Tibial artery (tissue), 4 donors: ENCODE measurements around the gene SEC61B.

Experiments
- DNase-seq, 2 donors: peaks; one replicate each; pipeline ENCODE4 v3.0.0-alpha.2; 2019
- H3K27ac ChIP-seq, 2 donors: fragments of 200-600 bp; sonication (generic) in 1 of 2; 1 replicate in 1 of 2; 2 replicates in 1 of 2; pipeline ENCODE4 v1.5.1; 2018 to 2019; ENCODE audit warnings: mild to moderate bottlenecking in 1 of 2
- H3K27me3 ChIP-seq, 2 donors: fragments of 200-600 bp; sonication (generic) in 1 of 2; one replicate each; pipeline versions ENCODE4 v1.5.1 to v1.6.0; 2016 to 2019
- H3K36me3 ChIP-seq, 3 donors: fragments of 200-600 bp; sonication (generic) in 2 of 3; one replicate each; pipeline ENCODE4 v1.5.1; 2016 to 2019; ENCODE audit warnings: mild to moderate bottlenecking in 2 of 3
- H3K4me1 ChIP-seq, 4 donors: fragments of 200-600 bp; sonication (generic) in 2 of 4; 1 replicate in 3 of 4; 2 replicates in 1 of 4; pipeline ENCODE4 v1.5.1; 2016 to 2019
- H3K4me3 ChIP-seq, 2 donors: fragments of 200-600 bp; sonication (generic) in 1 of 2; 1 replicate in 1 of 2; 2 replicates in 1 of 2; pipeline ENCODE4 v1.5.1; 2018 to 2019; ENCODE audit warnings: mild to moderate bottlenecking in 2 of 2
- H3K9me3 ChIP-seq, 3 donors: fragments of 200-600 bp; sonication (generic) in 1 of 3; one replicate each; pipeline ENCODE4 v1.5.1; 2016 to 2019
- CTCF ChIP-seq, 2 experiments: fragments of 200-600 bp in 1 of 2; fragments of 450-650 bp in 1 of 2; IDR thresholded peaks; one replicate each; pipeline ENCODE4 v1.5.1; 2017 to 2019; ENCODE audit warnings: antibody characterized with exemption in 2 of 2, mild to moderate bottlenecking in 1 of 2, moderate library complexity in 1 of 2
- intact Hi-C: fragments of 100-400 bp; cut with DNase I; formaldehyde crosslinking; loops from one replicate; pipeline ENCODE4 v1.15.0; 2023; ENCODE audit warnings: low total_unique reads

SEC61B gene

GRCh38 chr9:99201603-99202002 lies 20.5 kb upstream of the SEC61B start:
- H3K36me3 ChIP-seq: no peaks in the 10 kb centered on the region
- no peaks in the 10 kb centered on the region for H3K9me3 ChIP-seq
- no peaks in the 10 kb centered on the region for H3K4me1 ChIP-seq
- no peak for DNase-seq
- H3K27ac ChIP-seq: no peak overlapping the region
- intact Hi-C loops: no loop called here
- H3K27me3 ChIP-seq: no peaks in the 10 kb centered on the region
- H3K4me3 ChIP-seq: no peak overlapping the region
- no peak for TF ChIP-seq CTCF (IDR thresholded peaks at IDR 0.05)

GRCh38 chr9:99210572-99210971 lies 11.5 kb upstream of the SEC61B start:
- H3K27ac ChIP-seq: no peak overlapping the region
- peaks cover 0 to 11% (median 5%) of the 10 kb centered on the region in 3 donors for H3K36me3 ChIP-seq
- H3K27me3 ChIP-seq: no peaks in the 10 kb centered on the region
- no peak for DNase-seq
- no peaks in the 10 kb centered on the region for H3K9me3 ChIP-seq
- H3K4me1 ChIP-seq: no peaks in the 10 kb centered on the region
- no peak for TF ChIP-seq CTCF (IDR thresholded peaks at IDR 0.05)
- no peak overlapping the region for H3K4me3 ChIP-seq
- intact Hi-C loops: no loop called here

- Histone ChIP-seq H3K27ac (no peak overlapping the region), H3K4me3 (no peak overlapping the region), H3K4me1 (no peaks in the 10 kb centered on the region), H3K36me3 (peaks cover 0 to 11% (median 5%) of the 10 kb centered on the region in 3 donors), H3K9me3 (no peaks in the 10 kb centered on the region), H3K27me3 (no peaks in the 10 kb centered on the region)
- intact Hi-C loops: no loop called here
- no peak for DNase-seq
- no peak for TF ChIP-seq CTCF (IDR thresholded peaks at IDR 0.05)
These were observed 10.3 kb upstream of the SEC61B start for GRCh38 chr9:99211746-99212145.

- peaks cover 5 to 16% (median 6%) of the 10 kb centered on the region in 3 donors for H3K36me3 ChIP-seq
- no peaks in the 10 kb centered on the region for H3K9me3 ChIP-seq
- H3K27me3 ChIP-seq: no peaks in the 10 kb centered on the region
- DNase-seq: no peak
- no peak for TF ChIP-seq CTCF (IDR thresholded peaks at IDR 0.05)
- H3K4me3 ChIP-seq: no peak overlapping the region
- H3K4me1 ChIP-seq: no peaks in the 10 kb centered on the region
- intact Hi-C loops: no loop called here
- no peak overlapping the region for H3K27ac ChIP-seq
These were observed 8.9 kb upstream of the SEC61B start for GRCh38 chr9:99213197-99213596.

- Histone ChIP-seq H3K27me3 (no peaks in the 10 kb centered on the region), H3K9me3 (no peaks in the 10 kb centered on the region), H3K4me1 (peaks cover 0 to 20% (median 10%) of the 10 kb centered on the region in 4 donors), H3K4me3 (no peak overlapping the region), H3K36me3 (peaks cover 5 to 22% (median 11%) of the 10 kb centered on the region in 3 donors), H3K27ac (no peak overlapping the region)
- TF ChIP-seq CTCF (IDR thresholded peaks at IDR 0.05): no peak
- DNase-seq: no peak
- intact Hi-C loops: no loop called here
These were observed 6.0 kb upstream of the SEC61B start for GRCh38 chr9:99216073-99216472.

- peak overlapping the region; percentile 90 to 93 for H3K4me3 ChIP-seq
- TF ChIP-seq CTCF (IDR thresholded peaks at IDR 0.05): no peak
- H3K36me3 ChIP-seq: peaks cover 1 to 13% (median 11%) of the 10 kb centered on the region in 3 donors
- H3K4me1 ChIP-seq: peaks cover 0 to 44% (median 29%) of the 10 kb centered on the region in 4 donors
- no peaks in the 10 kb centered on the region for H3K9me3 ChIP-seq
- DNase-seq: no peak
- intact Hi-C loops: no loop called here
- no peaks in the 10 kb centered on the region for H3K27me3 ChIP-seq
- H3K27ac ChIP-seq: no peak overlapping the region
These were observed 2.1 kb upstream of the SEC61B start for GRCh38 chr9:99220011-99220410.
